GM18519 (cell line): ENCODE measurements around the gene CRHR2.
"Not testable (repeated sequence)": the region's sequence is repeated elsewhere in the genome, so short reads cannot be mapped to it uniquely, and the experiment has no call there.

Experiments
- ATAC-seq: cut with Tn5 transposase; IDR thresholded peaks from one replicate; pipeline ENCODE4 v1.9.1; 2021; ENCODE audit warnings: mild to moderate bottlenecking, moderate library complexity; ENCODE audit not compliant: unreplicated experiment, low FRiP score

The CRHR2 gene

DNA sequence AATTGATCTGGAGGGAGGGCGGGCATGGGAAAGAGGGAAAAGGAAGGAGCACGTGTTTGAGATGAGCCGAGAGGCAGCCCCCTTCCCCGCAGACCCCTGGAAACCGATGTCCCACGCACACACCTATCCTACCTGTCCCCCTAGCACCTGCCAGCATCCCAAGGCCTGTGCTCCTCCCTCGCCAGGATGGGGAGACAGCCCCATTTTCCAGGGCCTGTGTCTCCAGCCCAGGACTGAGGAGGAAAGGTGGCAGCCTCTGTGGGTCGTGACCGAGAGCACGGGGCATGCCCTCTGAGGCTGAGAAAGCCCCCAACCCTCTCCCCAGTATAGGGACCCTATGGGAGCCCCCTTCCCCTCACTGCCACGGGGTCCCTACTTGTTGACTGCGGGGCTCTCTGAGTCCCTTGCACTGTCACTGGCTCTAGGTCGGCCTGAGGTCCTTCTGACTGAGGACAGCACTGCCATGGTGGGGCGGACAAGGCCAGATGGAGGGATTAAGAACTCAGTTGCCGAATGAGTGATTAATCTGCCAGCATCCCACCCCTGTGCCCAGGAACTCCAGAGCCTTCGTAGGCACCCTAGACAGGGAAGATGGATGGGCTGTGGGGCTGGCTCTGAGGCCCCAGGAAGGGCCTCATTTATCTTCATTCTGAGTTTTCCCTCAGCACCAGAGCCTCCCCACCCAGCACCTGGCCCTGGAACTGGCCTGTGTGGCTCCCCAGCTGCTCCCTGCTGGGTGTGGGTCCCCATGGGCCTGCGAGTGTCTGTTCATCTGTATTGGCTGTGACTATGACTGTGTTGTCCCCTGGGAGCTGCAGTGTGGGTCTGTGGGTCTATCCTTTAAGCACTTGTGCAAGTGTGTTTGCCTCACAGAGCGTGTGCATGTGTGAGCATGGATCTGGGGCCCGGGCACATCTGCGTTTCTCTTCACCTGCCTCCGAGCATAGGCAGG lies 26.0 kb downstream of the CRHR2 start:
- ATAC-seq = no peak

DNA sequence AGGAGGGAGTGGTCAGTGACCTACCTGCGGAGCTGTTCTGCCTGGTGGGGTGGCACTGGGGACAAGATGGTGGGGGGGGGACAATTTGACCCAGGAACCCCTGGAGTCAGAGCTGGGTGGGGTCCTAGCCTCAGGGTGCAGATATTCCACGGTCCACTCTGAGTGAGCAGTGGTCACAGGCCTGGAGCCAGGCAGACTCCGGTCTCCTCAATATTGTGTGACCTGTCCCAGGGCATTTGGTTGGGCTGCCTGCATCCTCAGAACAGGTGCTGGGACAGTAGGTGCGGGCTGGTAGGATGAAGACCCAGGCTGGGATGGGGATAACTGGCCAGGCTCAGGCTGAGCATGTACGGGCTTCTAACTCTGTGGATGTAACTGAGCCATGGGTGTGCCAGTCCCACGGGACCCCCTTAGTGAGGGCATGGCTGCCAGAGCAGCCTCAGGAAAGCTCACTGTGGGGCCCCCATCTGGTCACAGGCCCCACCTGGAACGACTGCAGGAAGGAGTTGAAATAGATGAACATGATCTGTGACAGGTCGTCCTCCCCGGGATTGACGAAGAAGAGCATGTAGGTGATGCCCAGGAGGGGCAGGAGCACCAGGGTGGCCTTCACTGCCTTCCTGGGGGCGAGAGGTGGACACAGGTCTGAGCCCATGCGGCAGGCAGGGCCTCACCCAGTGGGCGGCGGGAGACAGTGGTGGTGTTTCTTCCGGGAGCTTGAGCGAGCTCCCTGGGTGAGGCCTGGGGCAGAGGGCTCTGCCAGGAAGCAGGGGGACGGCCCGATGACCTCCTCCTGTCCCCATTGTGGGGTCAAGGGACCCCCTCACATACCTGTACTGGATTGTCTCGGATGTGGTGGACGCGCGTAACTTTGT lies 26.9 kb downstream of the CRHR2 start:
- no peak for ATAC-seq

DNA sequence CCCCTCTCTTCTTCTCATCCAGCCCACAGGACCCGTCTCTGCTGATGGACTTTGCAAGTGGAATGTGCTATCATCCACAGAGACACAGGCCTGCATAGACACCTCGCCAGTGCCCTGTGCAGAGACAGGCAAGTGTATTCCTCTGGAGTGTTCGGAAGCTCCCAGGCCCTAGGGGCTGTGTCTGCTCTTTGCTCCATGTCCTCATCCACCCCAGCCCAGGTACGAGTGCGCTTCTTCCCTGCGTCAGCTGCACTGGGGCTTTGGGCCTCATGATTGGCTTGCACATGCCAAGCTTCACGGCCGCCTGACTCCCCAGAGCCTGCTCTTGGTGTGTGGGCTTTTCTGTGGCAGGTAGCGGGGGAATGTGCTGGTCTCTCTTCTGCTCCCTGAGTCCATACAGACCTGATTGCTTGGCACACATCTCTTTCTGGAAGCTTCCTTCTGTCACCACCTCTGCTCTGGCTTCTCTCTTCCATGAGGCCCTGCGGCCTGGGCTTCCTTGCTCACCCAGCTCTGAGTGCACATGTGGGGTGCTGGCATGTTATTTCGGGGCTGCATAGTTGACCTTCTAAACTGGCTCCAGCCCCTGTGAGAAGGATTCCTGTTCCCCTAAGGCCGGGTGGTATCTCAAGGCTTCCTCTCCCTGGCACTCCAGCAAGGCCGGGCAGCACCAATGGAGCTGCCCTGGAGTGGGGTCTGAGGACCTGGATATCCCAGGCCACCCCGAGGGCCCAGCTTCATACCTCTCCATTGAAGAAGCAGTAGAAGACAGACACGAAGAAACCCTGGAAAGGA lies 27.8 kb downstream of the CRHR2 start:
- ATAC-seq = no peak

DNA sequence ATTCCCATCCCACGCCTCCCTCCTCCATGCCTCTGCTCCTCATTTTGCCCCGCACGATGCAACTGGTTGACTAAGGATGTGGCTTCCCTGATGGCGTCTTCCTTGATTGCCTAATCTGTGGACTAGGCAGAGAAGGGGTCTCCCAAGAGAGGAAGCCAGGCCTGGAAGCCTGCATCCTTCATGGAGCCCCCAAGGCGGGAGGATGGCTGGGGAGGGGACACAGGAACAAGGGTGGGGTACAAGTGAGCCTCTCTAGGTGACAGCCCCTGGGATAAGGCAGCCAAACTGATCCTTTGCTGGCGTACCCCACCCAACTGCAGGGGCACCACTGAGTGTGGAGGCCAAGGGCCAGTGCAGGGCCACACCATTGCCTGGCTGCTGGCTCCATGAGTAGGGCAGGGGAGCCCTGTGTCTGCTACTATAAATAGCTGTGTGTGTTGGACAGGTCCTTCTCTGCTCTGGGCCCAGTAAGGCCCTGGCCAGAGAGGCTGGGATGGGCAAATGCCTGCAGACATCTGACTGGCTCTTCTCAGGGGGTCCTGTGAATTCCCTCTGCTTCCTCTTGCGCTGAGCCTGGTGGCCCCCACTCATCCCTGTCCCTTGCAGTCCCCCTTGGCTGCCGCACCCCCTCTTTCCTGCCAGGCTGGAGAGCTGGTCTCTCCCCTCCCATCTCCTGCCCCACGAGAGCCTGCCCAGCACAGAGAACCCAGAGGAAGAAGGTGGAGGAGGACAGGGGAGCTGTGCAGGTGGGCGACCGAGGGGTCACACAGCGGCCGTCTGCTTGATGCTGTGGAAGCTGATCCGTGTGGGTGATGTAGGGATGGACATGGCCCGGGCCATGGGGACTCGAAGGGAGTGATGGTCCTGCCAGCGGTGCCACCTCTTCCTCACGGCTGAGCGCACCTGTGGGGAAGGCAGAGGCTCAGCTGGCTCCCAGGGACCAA lies 29.3 kb downstream of the CRHR2 start:
- ATAC-seq = no peak

DNA sequence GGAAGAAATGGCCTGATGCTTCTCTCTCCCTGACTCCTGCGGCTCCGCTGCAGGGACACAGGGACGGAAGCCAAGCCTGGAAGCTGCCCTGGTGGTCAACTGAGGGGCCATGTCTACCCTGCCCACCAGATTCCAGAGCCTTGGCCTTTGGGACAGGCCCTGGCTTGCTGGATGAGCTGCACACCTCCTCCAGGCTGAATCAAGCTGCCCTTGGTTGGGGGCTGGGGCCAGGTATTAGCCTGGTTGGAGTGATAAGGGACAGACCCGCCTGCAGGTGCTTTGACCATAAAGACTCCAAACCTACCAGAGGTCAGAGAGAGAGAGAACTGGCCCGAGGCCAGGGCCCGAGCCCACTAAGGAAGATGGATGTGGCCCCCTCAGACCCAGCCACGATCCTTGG lies 30.1 kb downstream of the CRHR2 start:
- no peak for ATAC-seq

DNA sequence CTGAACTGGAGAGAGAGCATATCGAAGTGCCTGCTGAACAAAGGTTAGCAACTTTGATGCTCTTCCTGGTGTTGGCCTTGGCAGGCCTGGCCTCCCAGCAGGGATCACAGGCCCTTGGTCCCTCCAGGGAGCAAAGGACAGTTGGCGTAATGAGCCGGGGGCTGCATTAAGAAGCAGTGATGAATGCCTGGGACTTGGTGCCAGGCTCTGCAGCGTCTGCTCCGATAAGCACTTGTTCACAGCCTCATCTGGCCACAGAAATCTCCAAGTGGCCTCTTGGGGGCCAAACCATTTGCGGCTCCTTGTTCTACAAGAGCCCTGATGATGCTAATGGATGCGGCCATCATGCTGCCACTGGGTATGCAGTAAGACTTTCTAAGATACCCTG lies 31.8 kb downstream of the CRHR2 start:
- ATAC-seq = no peak

DNA sequence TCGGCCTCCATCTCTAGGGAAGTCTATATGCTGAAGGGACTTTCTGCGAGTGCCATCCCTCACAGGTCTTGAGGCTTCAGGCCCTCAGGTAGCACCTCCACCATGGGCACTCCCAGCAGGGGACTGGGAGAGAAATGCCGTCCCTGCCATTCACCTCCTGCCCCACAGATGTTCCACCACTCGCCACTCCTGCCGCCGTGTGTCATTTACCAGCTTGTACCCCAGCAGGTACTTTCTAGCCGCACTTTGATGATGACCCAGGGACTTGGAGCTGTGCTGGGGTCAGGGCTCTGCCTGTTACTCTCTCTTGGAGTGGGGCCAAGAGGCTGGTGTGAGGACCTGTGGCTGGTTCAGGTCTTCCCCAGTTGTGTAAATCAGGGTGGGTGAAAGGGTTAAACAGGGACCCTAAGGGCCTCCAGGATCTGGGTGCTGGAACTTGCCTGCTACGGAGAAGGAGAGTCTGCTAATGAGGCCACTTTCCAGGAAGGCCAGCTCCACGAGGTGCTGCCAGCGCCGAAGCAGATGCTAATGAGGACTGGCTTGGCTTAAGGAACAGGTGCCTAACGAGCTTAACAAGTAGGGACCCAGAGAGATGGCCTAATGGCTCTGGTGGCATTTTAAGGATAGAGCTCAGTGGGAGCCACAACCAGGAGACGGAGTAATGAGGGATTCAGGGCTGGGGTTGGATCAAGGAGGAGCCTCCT lies 32.4 kb downstream of the CRHR2 start:
- ATAC-seq = no peak

DNA sequence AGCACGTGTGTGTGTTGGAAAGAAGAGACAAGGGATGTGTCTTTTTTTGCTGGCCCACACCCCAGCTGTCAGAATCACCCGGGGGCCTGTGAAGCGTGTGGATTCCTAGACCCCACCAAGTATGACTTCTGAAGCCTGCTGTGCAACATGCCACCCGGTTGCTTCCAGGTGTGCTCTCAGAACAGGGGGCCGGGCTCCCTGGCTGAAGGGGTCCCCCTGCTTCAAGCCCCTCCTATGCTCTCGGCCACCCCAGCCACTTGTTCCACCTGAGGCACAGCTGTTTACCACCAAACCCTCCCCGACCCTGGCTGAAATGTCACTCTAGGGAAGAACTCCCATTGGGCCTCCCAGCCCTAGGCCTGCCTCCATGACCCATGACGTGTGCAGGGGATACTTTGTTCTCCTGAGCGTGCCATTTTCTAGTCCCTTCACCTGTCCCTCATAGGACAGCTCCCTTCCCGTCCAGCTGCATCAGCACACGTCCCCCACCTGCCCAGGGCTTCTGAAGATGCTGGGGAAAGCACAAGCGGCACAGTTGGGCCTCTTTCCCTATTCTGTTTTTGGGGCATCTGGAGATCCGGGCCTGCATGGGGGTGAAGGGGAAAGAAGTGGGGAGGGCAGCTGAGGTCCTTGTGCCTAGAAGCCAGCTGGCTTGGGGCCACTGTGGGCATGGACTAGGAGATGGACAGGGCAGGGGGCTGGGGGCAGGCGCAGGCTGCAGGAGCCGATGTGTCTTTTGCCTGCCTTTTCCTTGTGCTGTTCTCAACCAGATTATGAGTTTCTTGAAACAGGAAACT lies 33.3 kb downstream of the CRHR2 start:
- no peak for ATAC-seq

DNA sequence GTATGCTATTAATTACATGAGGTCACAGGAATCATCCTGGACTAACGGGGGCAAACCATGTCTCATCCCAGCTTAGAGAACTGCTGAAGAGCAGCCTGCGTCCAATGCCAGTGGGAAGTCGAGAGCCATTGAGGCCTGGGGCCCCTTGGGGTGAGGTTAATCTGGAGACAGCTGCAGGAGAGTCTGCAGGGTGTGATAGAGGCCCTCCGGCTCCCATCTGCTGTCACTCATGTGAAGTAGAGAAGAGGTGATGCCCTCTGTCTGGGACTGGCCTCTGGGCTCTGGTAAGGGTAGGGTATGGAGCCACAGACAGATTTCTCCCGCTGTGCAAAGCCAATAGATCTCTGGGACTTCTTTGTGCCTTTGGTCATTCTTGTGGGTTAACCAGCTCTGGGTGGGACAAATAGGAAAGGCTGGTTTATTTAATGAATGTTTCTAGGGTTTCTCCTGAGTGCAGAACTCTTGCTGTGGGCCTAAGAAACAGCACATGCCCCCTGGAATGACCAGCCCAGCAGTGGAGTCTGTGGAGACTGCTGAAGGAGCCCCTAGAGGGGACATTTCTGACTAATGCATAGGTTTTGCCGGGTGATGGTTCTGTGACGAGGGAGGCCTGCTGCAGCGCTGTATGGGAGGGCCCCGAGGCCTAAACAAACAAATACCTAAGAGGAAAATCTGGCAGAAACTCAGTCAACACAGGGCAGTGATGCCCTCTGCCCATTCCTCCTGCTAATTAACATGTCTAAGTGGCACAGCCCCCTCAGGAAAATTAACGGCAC lies 34.5 kb downstream of the CRHR2 start:
- ATAC-seq = no peak

DNA sequence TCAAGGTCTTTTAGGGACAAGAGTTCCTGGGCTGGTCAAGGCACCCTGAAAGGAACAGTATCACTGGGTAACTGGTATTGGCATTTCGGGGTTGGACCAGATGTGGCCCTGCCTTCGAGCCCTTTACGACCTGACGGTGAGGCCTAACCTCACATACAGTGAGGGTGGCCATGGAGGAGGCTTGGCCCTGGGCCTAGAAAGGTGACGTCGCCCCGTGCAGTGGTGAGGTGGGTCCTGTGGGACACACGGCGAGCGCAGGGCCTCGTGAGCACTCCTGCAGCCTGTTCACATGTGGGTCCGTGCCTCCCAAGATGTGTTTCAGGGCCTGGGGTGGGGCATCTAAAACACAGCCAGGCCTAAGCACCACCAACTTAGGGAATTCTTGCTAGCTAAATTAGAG lies 36.1 kb downstream of the CRHR2 start:
- ATAC-seq = no peak

DNA sequence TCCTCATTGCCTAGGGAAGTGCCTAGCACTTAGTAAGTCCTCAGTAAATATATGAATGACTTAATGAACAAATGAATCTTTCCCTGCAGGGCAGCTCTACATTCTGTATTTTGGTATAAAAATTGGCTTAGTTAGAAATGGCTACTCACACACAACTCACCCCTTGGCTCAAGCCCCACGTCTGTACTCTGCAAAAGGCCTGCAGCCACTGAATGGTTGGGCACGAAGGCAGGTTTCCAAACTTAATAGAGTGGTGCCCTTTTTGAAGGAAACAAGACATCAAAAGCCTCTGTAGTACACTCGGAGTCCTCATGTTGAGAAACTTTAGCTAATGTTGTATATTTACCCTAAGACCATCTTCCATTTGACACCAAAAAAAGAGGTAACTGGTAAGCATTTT lies 36.6 kb downstream of the CRHR2 start:
- ATAC-seq = no peak

DNA sequence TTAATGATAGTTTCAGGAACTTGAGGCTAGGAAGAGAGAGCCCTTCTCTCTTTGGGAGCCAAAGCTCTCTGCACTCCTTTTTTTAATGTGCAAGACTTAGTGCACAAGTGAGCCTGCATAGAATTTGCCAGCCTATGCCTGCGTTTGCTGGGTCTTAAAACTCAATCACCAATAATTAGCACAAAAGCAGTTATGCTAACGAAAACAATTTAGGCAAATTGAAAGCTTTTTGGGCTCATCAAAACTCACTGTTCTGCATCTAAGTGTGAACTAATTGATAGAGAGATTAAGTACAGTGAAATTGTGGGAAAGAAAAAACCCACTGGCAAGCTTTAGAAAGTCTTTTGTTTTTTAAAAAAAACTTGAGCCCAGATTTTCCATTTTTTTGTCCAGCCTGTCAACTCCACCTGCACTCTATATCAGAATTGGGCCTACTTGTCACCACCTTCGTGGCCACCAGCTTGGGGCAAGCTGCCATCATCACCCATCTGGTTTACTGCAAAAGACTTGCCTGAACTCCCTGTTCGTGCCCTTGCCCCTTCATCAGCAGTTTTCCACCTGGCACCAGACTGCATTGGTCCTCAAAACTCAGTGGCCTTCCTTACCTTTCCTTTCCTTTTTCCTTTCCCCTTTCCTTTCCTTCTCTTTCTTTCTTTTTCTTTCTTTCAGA lies 37.8 kb downstream of the CRHR2 start:
- no peak for ATAC-seq

DNA sequence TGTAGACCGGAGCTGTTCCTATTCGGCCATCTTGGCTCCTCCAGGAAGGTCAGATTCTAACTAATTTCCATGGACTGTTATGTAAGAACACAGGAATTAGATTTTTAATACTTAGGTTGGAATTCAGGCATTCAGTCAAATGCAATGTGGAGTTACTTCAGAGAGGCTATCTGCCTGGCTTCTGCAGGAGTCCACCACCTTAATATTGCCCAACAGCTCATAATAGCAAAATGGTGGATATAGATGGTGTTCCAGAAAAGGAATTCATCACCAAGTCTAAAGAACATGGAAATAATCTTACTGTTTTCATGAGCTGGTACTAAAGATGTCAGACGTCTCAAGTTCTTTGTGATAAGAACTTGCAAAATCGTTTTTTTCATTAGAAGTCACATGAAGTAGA lies 39.5 kb downstream of the CRHR2 start:
- ATAC-seq = no peak

DNA sequence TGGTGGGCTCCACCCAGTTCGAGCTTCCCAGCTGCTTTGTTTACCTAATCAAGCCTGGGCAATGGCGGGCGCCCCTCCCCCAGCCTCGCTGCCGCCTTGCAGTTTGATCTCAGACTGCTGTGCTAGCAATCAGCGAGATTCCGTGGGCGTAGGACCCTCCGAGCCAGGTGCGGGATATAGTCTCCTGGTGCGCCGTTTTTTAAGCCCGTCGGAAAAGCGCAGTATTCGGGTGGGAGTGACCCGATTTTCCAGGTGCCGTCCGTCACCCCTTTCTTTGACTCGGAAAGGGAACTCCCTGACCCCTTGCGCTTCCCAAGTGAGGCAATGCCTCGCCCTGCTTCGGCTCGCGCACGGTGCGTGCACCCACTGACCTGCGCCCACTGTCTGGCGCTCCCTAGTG lies 39.9 kb downstream of the CRHR2 start:
- ATAC-seq = not testable (repeated sequence)

DNA sequence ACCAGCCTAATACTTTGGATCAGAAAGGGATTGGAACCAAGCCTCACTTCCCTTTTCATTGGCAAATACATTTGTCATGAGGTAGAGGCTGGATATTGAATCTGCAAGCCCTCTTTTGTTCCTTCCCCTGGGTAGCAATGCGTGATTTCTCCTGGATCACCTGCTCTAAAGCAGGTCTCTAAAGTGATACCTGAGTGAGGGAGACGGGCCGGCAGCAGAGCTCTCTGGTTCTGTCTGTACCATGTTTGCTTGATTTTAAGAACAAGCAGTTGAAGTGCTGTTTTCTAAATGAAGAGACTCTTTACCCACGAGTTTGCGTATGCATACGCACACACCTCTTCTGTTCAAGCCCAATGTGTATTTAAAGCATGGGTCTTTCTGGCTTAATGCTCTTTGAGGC lies 46.5 kb downstream of the CRHR2 start:
- ATAC-seq = no peak

DNA sequence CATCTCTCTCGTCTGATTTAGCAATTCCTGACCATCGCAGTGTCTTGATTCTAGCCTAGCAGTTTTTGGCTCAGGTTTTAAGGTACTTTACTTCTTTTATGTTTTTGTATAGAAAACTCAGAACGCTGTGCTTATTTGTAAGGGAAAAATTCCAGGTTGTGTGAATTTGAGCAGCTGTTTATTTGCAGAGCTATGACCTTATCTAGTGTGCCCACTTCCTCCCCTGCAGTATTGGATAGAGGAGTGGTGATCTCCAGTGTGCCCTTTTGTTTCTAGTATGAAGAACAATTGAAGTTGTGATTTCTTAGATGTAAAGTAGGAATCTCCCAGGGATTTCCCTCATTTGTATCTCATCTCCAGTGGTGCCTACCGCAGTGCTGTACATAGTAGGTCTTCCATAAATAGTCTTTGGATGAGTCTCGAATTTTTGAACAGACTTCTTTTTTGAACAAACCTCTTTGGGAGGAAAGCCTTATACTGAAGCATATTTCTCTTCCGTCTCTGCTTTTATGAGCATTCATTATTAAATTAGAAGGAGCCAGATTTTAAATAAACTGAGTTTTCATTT lies 47.5 kb downstream of the CRHR2 start:
- no peak for ATAC-seq

DNA sequence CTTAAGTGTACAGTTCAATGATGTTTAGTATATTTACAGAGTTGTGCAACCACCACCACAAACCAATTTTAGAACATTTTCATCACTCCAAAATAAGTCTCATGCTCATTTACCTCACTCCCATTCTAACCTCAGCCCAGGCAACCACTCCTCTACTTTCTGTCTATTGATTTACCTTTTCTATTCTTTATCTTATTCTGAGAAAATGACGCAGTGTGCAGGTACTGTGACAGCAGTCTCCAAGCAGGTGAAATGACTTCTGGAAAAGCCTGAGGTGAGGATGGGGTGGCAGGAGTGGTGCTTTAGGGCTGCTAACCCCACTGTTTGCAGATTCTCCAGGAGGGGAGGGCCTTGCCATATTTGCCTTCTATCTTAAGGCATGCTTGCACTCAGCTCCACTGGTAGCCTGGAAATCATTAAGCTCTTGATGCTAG lies 48.0 kb downstream of the CRHR2 start:
- no peak for ATAC-seq
